ENCODE results near the gene KLHL22. TPM values are rescaled to one million over a fixed set of nuclear protein-coding genes. Genes with fewer than 3 reads are reported as not detected.

Gene KLHL22
- total and polyA plus RNA-seq, 2 of the 4 experiments (the other 2 are of a cell fraction): 27.1 to 30.1 TPM

DNA sequence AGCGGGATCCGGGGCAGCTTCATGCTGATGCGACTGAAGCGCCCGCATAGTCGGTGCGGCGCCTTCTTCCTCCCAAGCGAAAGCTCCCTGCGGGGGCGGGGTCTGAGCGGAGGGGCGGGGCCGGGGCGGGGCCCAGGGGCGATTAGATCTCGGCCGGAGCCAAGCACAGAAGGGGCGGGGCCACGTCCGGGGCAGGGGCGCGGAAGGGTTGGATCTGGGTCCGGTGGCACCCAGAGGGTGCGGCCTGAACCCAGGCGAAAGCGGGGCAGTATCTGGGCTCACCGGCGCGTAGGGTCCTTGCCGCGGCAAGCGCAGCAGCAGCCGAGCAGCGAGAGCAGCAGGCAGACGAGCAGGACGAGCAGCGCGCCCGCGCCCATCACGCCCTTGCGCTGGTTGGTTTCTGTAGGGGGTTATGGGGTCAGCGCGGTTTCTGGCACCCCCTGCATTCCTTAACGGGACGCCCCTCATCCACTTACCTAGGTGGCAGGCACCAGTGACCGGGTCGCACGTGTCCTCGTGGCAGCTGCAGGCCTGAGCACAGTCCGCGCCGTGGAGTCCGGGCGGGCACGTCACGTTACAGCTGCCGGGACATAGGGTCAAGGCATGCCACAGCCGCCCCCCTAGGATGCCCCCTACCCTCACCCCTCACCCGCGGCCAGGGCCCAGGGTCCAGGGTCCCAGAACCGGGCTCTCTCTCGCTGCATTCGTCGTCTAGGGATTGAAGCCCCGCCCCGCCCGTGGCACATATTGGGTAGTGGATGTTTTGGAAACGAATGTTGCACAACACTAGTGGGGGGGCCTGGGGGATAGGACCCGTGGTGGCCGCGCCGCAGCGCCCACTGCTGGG is 66.1 kb downstream of the KLHL22 start:
- Histone ChIP-seq H3K18ac (ENCODE audit: low read depth, low read length) (no peak overlapping the region), H3K4ac (ENCODE audit: low read depth, low read length) (no peak overlapping the region), H2BK120ac (ENCODE audit: low read depth, low read length) (no peak overlapping the region), H3K27ac (ENCODE audit: insufficient read depth, low read length) (no peak overlapping the region), H3K4me1 (ENCODE audit: control insufficient read depth, insufficient read depth, low read length) (0 out of 2 replicates have a peak, but pooled peaks cover 4% of the 10 kb centered on the region), H2BK5ac (ENCODE audit: low read depth, low read length, poor library complexity, severe bottlenecking) (no peak overlapping the region), H3K9me1 (ENCODE audit: insufficient read depth, low read length) (peaks cover 15% of the 10 kb centered on the region), H3K4me2 (ENCODE audit: low read depth, low read length) (no peak overlapping the region), H3K9me3 (ENCODE audit: control insufficient read depth, insufficient read depth, low read length) (no peaks in the 10 kb centered on the region), H3K23ac (ENCODE audit: low read depth, low read length) (no peak overlapping the region), H3K56ac (ENCODE audit: extremely low read depth, insufficient read depth, low read length) (no peak overlapping the region), H3K4me3 (ENCODE audit: insufficient read depth, low read depth, low read length) (no peak overlapping the region), H3K9ac (ENCODE audit: low read depth, low read length) (no peak overlapping the region), H3K27me3 (ENCODE audit: control insufficient read depth, insufficient read depth, low read length) (no peaks in the 10 kb centered on the region), H2AK5ac (ENCODE audit: low read depth, low read length) (no peak overlapping the region), H3K36me3 (ENCODE audit: control insufficient read depth, insufficient read depth, low read length) (peaks cover 52% of the 10 kb centered on the region), H2AFZ (replicated peaks; ENCODE audit: low read length, poor library complexity) (peak overlapping the region; percentile 3), H3K14ac (replicated peaks; ENCODE audit: low read depth, low read length) (no peak overlapping the region), H2AK9ac (replicated peaks; ENCODE audit: low read depth, low read length, poor library complexity) (no peak overlapping the region), H3K79me1 (ENCODE audit: low read depth in 1 of 2, low read length in 2 of 2) (peaks cover 3 to 66% of the 10 kb centered on the region in 2 experiments; a peak in 3 of 4 replicates), H4K5ac (ENCODE audit: low read depth, low read length) (no peak overlapping the region), H4K91ac (ENCODE audit: insufficient read depth, low read depth, low read length) (no peak overlapping the region), H2BK20ac (ENCODE audit: low read depth, low read length) (no peak overlapping the region), H4K20me1 (ENCODE audit: insufficient read depth, low read length) (peaks cover 76% of the 10 kb centered on the region), H2BK15ac (ENCODE audit: low read depth, low read length) (no peak overlapping the region), H4K8ac (ENCODE audit: low read depth in 2 of 2, low read length in 2 of 2) (no peak overlapping the region)
- in situ Hi-C loops (cut with MboI; ENCODE audit: low sequenced_read_pairs) (no loop called here), intact Hi-C loops (cut with micrococcal nuclease) (no loop called here), dilution Hi-C loops (cut with HindIII; ENCODE audit: low sequenced_read_pairs, unreplicated experiment) (no loop called here)
- no TSS peak for BruUV-seq (replicated peaks)
- TF ChIP-seq FOS (IDR thresholded peaks at IDR 0.05; ENCODE audit: low read depth, low read length): no peak
- no peak for TF ChIP-seq RFX5 (IDR thresholded peaks at IDR 0.05; ENCODE audit: low read depth, low read length)
- TF ChIP-seq RAD21 (IDR thresholded peaks at IDR 0.05; ENCODE audit: low read length): no peak
- TF ChIP-seq CEBPB (IDR thresholded peaks at IDR 0.05; ENCODE audit: low read depth, low read length): peak; percentile 40; the same call in 1 of the 2 replicates
- ChIA-PET CTCF (no interaction called here), POLR2A (ENCODE audit: unreplicated experiment) (interaction anchor here (0.6 kb wide), 1 partner anchor 83 kb away, joined by 3 read pairs; no protein-coding TSS in a partner anchor)
- no peak for DNase-seq
- no peak for ATAC-seq (ENCODE audit: low read depth)
- 89% methylated on average over 12 of the region's 75 CpGs; no CpG with 5 or more reads in 1 of the 2 experiments for WGBS, 2 experiments (ENCODE audit: extremely low coverage in 2 of 2, insufficient read length in 1 of 2)

Data from IMR-90 (cell line).